Activated CD4-positive, alpha-beta T cell treated with anti-CD3 and anti-CD28 coated beads, Interleukin-2, Interleukin-6, amounts not matched to agents 100 ng/mL and 50 ng/mL, durations not matched to agents 16 hours and 8 hours (primary cell): Measurements from ENCODE around the gene CCDC192.
"Not testable (repeated sequence)": the region's sequence is repeated elsewhere in the genome, so short reads cannot be mapped to it uniquely, and the experiment has no call there.

Source experiments
- DNase-seq: peaks from one replicate; pipeline ENCODE4 v3.0.0-alpha.2; 2020

CCDC192 gene

GRCh38 chr5:127700237-127700766 lies 2.9 kb upstream of the CCDC192 start:
- DNase-seq: no peak

GRCh38 chr5:127702434-127702833 lies 757 bp upstream of the CCDC192 start:
- no peak for DNase-seq

GRCh38 chr5:127705120-127705892 lies 2.1 kb downstream of the CCDC192 start:
- DNase-seq: peak; percentile 22

- no peak for DNase-seq
These were observed 3.5 kb downstream of the CCDC192 start for GRCh38 chr5:127706691-127707090.

GRCh38 chr5:127707209-127707608 lies 4.0 kb downstream of the CCDC192 start:
- no peak for DNase-seq

GRCh38 chr5:127713083-127713482 lies 9.9 kb downstream of the CCDC192 start:
- not testable (repeated sequence) for DNase-seq

- no peak for DNase-seq
These were observed 15.0 kb downstream of the CCDC192 start for GRCh38 chr5:127718181-127718580.

GRCh38 chr5:127723571-127723970 lies 20.4 kb downstream of the CCDC192 start:
- no peak for DNase-seq

GRCh38 chr5:127725673-127726072 lies 22.5 kb downstream of the CCDC192 start:
- DNase-seq: no peak

- no peak for DNase-seq
These were observed 29.8 kb downstream of the CCDC192 start for GRCh38 chr5:127732963-127733362.

GRCh38 chr5:127739348-127739747 lies 36.2 kb downstream of the CCDC192 start:
- DNase-seq: not testable (repeated sequence)

- DNase-seq: no peak
These were observed 36.7 kb downstream of the CCDC192 start for GRCh38 chr5:127739807-127740384.

- DNase-seq: no peak
These were observed 38.2 kb downstream of the CCDC192 start for GRCh38 chr5:127741412-127741811.

- DNase-seq: no peak
These were observed 41.0 kb downstream of the CCDC192 start for GRCh38 chr5:127744241-127744640.

GRCh38 chr5:127746756-127747155 lies 43.6 kb downstream of the CCDC192 start:
- DNase-seq: peak; percentile 11

- DNase-seq: not testable (repeated sequence)
These were observed 49.5 kb downstream of the CCDC192 start for GRCh38 chr5:127752503-127753265.

GRCh38 chr5:127754259-127754658 lies 51.1 kb downstream of the CCDC192 start:
- DNase-seq: no peak

GRCh38 chr5:127754706-127755105 lies 51.5 kb downstream of the CCDC192 start:
- no peak for DNase-seq

GRCh38 chr5:127757576-127757975 lies 54.4 kb downstream of the CCDC192 start:
- peak; percentile 42 for DNase-seq

GRCh38 chr5:127758766-127759283 lies 55.6 kb downstream of the CCDC192 start:
- DNase-seq: no peak

GRCh38 chr5:127761869-127762268 lies 58.7 kb downstream of the CCDC192 start:
- DNase-seq: no peak

GRCh38 chr5:127762412-127762811 lies 59.2 kb downstream of the CCDC192 start:
- no peak for DNase-seq

- DNase-seq: no peak
These were observed 63.6 kb downstream of the CCDC192 start for GRCh38 chr5:127766676-127767335.
